DOHH2 (cell line): Measurements from ENCODE around the gene WASF2.

Source experiments
- H3F3A ChIP-seq: fragments of 200-600 bp; sonication (generic), shearing (Covaris generic); 2 replicates; pipeline ENCODE4 v1.6.0; 2016; ENCODE audit warnings: antibody characterized with exemption, mild to moderate bottlenecking; ENCODE audit not compliant: control insufficient read depth, insufficient read depth
- H3K27ac ChIP-seq: fragments of 200-600 bp; sonication (generic); 2 replicates; pipeline ENCODE4 v1.5.1; 2014; ENCODE audit warnings: low read depth, mild to moderate bottlenecking, low read length, moderate library complexity
- H3K27me3 ChIP-seq: fragments of 200-600 bp; sonication (generic); 2 replicates; pipeline ENCODE4 v1.6.1; 2014; ENCODE audit warnings: mild to moderate bottlenecking, low read length, mixed read lengths; ENCODE audit not compliant: control insufficient read depth
- H3K36me3 ChIP-seq: fragments of 200-600 bp; sonication (generic); 2 replicates; pipeline ENCODE4 v1.6.1; 2014; ENCODE audit warnings: mild to moderate bottlenecking, low read length, moderate library complexity, mixed read lengths; ENCODE audit not compliant: control insufficient read depth
- H3K4me1 ChIP-seq: fragments of 200-600 bp; sonication (generic); 2 replicates; pipeline ENCODE4 v1.6.1; 2014; ENCODE audit warnings: mild to moderate bottlenecking, low read length, mixed read lengths; ENCODE audit not compliant: control insufficient read depth
- H3K4me2 ChIP-seq: fragments of 200-600 bp; sonication (generic); 2 replicates; pipeline ENCODE4 v1.6.0; 2014; ENCODE audit warnings: mild to moderate bottlenecking, low read length, moderate library complexity
- H3K4me3 ChIP-seq: fragments of 200-600 bp; sonication (generic); 2 replicates; pipeline ENCODE4 v1.5.1; 2014; ENCODE audit warnings: mild to moderate bottlenecking, low read length, mixed read lengths
- H3K79me2 ChIP-seq: fragments of 200-600 bp; sonication (generic); 2 replicates; pipeline ENCODE4 v1.6.1; 2014; ENCODE audit warnings: mild to moderate bottlenecking, low read length, mixed read lengths; ENCODE audit not compliant: control insufficient read depth
- H3K9me2 ChIP-seq: fragments of 200-600 bp; sonication (generic); replicated peaks from 2 replicates; pipeline ENCODE4 v1.6.1; 2014; ENCODE audit warnings: mild to moderate bottlenecking, low read length, mixed read lengths; ENCODE audit not compliant: control insufficient read depth
- H3K9me3 ChIP-seq: fragments of 200-600 bp; sonication (generic); 2 replicates; pipeline ENCODE4 v1.6.1; 2014; ENCODE audit warnings: antibody characterized with exemption, low read length, mixed read lengths; ENCODE audit not compliant: control insufficient read depth, insufficient read depth
- H4K20me1 ChIP-seq: fragments of 200-600 bp; sonication (generic); 2 replicates; pipeline ENCODE4 v1.6.0; 2014; ENCODE audit warnings: low read depth, mild to moderate bottlenecking, antibody characterized with exemption, low read length, moderate library complexity; ENCODE audit not compliant: control insufficient read depth, insufficient read depth
- EZH2phosphoT487 ChIP-seq: fragments of 200-600 bp; sonication (generic); IDR thresholded peaks from 2 replicates; pipeline ENCODE4 v1.6.1; 2017; ENCODE audit warnings: borderline replicate concordance, mild to moderate bottlenecking, antibody characterized with exemption, low read length, moderate library complexity, mixed read lengths
- TF ChIP-seq, protein P1 (sequence below): fragments of 200-600 bp; sonication (generic); IDR thresholded peaks from one replicate; pipeline ENCODE4 v1.5.1; 2014; ENCODE audit warnings: antibody characterized with exemption, mild to moderate bottlenecking, low read depth, low read length; ENCODE audit not compliant: poor library complexity, severe bottlenecking

The WASF2 gene

DNA sequence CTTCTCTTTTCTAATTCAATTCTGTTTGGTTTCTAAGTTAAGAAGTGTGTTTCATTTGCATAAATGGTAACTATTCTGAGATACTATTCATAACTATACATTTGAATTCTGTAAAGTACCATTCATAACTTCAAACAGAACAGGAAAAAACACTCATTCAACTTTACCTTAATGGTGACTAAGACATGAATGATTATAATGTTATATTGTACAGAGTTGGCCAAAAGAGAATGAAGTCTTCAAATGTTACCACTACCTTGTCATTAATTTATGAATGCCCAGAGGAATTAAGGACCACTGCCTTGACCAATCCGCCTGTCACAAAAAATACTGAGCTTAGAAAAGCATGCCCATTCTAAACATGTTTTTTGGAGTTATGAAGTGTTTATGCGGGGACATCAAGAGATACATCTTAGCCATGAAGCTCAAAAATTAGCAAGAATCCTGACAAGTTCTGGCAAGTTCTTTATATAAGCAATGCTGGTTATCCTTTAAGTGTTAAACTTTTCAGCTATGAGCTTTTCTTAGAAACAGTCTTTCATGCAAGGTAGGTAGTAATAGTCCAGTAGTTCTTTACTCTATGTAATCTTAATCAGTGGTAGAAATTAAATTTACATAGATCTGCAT lies 7.9 kb downstream of the WASF2 start:
- peaks cover 15% of the 10 kb centered on the region for H4K20me1 ChIP-seq
- peaks cover 24% of the 10 kb centered on the region for H3K36me3 ChIP-seq
- H3K79me2 ChIP-seq, result peaks cover 96% of the 10 kb centered on the region
- H3K9me2 ChIP-seq, result no peaks in the 10 kb centered on the region
- peak overlapping the region; percentile 67 for H3K27ac ChIP-seq
- peaks cover 20% of the 10 kb centered on the region for H3F3A ChIP-seq
- peaks cover 90% of the 10 kb centered on the region for H3K4me1 ChIP-seq
- no peaks in the 10 kb centered on the region for H3K9me3 ChIP-seq
- no peaks in the 10 kb centered on the region for H3K27me3 ChIP-seq
- TF ChIP-seq EZH2phosphoT487, result no peak
- TF ChIP-seq, protein P1, sequence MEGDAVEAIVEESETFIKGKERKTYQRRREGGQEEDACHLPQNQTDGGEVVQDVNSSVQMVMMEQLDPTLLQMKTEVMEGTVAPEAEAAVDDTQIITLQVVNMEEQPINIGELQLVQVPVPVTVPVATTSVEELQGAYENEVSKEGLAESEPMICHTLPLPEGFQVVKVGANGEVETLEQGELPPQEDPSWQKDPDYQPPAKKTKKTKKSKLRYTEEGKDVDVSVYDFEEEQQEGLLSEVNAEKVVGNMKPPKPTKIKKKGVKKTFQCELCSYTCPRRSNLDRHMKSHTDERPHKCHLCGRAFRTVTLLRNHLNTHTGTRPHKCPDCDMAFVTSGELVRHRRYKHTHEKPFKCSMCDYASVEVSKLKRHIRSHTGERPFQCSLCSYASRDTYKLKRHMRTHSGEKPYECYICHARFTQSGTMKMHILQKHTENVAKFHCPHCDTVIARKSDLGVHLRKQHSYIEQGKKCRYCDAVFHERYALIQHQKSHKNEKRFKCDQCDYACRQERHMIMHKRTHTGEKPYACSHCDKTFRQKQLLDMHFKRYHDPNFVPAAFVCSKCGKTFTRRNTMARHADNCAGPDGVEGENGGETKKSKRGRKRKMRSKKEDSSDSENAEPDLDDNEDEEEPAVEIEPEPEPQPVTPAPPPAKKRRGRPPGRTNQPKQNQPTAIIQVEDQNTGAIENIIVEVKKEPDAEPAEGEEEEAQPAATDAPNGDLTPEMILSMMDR, result no peak
- peak overlapping the region; percentile 56 for H3K4me3 ChIP-seq
- peak overlapping the region; percentile 71 for H3K4me2 ChIP-seq

DNA sequence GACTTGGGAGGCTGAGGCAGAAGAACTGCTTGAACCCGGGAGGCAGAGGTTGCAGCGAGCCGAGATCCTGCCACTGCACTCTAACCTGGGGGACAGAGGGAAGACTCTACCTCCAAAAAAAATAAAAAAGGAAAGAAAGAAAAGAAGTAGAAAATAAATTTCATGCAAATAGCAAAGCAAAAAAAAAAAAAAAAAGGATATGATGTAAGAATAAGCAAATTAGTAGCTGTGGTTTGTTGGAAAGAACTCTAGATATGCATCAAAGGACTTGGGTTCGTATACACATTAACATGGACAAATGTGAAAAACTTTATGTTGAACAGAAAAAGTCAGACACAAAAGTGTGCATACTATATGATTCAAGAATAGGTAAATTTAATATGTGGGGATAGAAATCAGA lies 11.9 kb downstream of the WASF2 start:
- H3K4me1 ChIP-seq, result peaks cover 96% of the 10 kb centered on the region
- H3K4me3 ChIP-seq, result peak overlapping the region; percentile 53
- no peaks in the 10 kb centered on the region for H3K9me2 ChIP-seq
- peaks cover 25% of the 10 kb centered on the region for H4K20me1 ChIP-seq
- TF ChIP-seq, protein P1, result no peak
- TF ChIP-seq EZH2phosphoT487, result no peak
- H3F3A ChIP-seq, result peaks cover 17% of the 10 kb centered on the region
- peak overlapping the region; percentile 56 for H3K4me2 ChIP-seq
- H3K36me3 ChIP-seq, result peaks cover 10% of the 10 kb centered on the region; the same call in 1 of the 2 replicates
- H3K27ac ChIP-seq, result peak overlapping the region; percentile 49
- H3K9me3 ChIP-seq, result no peaks in the 10 kb centered on the region
- H3K27me3 ChIP-seq, result no peaks in the 10 kb centered on the region
- H3K79me2 ChIP-seq, result peaks cover 97% of the 10 kb centered on the region

DNA sequence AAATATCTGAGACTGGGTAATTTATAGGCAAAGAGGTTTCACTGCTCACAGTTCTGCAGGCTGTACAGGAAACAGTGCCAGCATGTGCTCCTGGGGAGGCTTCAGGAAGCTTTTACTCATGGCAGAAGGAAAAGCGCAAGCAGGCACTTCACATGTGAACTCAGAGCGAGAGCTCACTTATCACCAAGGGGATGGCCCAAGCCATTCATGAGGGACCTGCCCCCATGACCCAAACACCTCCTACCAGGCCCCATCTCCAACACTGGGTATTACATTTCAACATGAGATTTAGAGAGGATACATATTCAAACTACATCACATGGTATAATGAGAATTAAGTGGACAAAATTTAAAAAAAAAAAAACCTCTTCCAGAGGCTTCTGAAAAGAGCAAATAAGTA lies 13.7 kb downstream of the WASF2 start:
- Histone ChIP-seq H3K27me3 (no peaks in the 10 kb centered on the region), H3K9me3 (no peaks in the 10 kb centered on the region), H3K9me2 (no peaks in the 10 kb centered on the region), H3F3A (peaks cover 5% of the 10 kb centered on the region; the same call in 1 of the 2 replicates), H4K20me1 (peaks cover 21% of the 10 kb centered on the region), H3K36me3 (peaks cover 10% of the 10 kb centered on the region; the same call in 1 of the 2 replicates), H3K4me2 (peak overlapping the region; percentile 31; the same call in 1 of the 2 replicates), H3K4me1 (peaks cover 91% of the 10 kb centered on the region), H3K4me3 (no peak overlapping the region), H3K79me2 (peaks cover 97% of the 10 kb centered on the region), H3K27ac (no peak overlapping the region)
- no peak for TF ChIP-seq EZH2phosphoT487
- TF ChIP-seq, protein P1, result no peak
